ENCODE data around the gene KCNQ1.
A peak's percentile ranks its signal among the peaks of the same experiment; 100 is the strongest.

DNA sequence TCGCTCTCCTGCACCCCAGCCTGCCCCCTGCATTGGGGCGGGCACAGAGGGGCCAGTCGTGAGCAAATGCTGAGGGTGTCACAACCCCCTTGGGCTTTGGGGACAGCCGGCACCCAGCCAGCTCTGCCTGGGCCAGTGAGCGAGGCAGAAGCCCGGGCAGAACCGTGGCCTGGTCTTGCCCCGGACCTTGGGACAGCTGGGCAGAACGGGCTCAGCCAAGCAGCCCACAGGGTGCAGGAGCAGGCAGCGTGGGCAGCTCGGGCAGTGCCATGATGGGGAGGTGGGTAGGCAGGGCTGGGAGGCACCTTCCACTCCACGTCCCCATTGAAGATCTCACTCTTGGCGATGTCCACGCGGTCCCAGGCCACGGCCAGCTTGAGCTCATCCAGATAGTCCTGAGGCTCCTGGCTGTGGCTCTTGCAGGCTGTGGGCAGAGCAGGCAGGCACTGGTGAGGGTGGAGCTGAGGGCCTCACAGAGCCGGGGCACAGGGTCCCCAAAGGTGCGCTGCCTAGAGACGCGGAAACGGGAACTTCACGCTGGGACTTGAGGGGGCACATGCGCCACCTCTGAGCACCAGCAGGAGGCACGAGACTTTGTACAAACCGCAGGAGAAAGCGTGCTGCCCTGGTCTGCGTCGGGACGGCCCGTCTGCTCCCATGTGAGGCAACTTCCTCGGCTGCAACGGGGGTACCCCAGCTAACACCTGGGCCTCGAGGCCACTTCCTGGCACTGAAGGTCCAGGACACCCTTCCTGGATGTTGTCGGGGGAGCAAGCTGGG lies 29.0 kb upstream of the KCNQ1 start:
- TF ChIP-seq CTCF (optimal IDR thresholded peaks at IDR 0.05 in 1 of 3, IDR thresholded peaks at IDR 0.05 in 1 of 3, conservative IDR thresholded peaks at IDR 0.05 in 1 of 3; ENCODE audit: extremely low read depth in 1 of 3, insufficient read depth in 2 of 3, low read length in 3 of 3): peak in 1 of 3 experiments; percentile 4
- no peak for TF ChIP-seq EZH2 (IDR thresholded peaks at IDR 0.05; ENCODE audit: low read length)

Data from keratinocyte (primary cell).